ENCODE results near the gene TBC1D22A.

DNA sequence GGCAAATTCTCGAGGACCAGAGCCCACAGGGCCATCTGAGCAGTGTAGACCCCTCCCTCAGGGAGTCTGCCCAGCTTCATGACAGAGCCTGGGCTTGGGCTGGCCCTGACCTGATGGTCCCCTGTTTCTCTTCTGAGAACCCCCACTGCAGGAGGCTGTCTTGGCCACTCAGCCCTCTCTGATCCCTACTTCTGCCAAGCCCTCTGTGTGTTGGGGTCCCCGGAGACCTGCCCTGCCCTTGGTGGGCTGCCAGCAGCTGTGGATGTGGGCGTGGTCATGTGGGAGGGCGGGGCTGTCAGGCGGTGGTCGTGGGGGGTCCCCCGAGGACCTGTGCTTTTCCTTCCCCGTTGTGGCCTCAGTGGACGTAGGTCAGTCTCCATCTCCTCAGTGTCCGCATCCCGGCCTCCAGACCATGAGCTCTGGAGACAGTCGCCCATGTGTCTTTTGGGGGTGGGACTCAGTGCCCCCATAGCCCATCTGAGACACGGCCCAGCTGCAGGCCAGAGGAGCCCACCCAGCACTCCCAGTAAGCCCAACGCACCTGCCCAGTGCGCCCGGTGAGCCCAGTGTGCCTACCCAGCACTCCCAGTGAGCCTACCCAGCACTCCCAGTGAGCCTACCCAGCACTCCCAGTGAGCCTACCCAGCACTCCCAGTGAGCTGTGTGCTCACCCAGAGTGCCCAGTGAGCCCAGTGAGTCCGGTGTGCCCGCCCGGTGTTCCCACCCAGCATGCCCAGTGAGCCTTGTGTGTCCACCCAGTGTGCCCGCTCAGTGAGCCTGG, 409.2 kb downstream of the TBC1D22A start:
- TF ChIP-seq, protein P1, sequence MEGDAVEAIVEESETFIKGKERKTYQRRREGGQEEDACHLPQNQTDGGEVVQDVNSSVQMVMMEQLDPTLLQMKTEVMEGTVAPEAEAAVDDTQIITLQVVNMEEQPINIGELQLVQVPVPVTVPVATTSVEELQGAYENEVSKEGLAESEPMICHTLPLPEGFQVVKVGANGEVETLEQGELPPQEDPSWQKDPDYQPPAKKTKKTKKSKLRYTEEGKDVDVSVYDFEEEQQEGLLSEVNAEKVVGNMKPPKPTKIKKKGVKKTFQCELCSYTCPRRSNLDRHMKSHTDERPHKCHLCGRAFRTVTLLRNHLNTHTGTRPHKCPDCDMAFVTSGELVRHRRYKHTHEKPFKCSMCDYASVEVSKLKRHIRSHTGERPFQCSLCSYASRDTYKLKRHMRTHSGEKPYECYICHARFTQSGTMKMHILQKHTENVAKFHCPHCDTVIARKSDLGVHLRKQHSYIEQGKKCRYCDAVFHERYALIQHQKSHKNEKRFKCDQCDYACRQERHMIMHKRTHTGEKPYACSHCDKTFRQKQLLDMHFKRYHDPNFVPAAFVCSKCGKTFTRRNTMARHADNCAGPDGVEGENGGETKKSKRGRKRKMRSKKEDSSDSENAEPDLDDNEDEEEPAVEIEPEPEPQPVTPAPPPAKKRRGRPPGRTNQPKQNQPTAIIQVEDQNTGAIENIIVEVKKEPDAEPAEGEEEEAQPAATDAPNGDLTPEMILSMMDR (IDR thresholded peaks at IDR 0.05): no peak
- TF ChIP-seq POLR2A (IDR thresholded peaks at IDR 0.05): no peak
- TF ChIP-seq POLR2AphosphoS5 (IDR thresholded peaks at IDR 0.05): no peak
